Gastroesophageal sphincter (tissue), 3 donors: ENCODE results near the gene RBM12.

Experiments
- EP300 ChIP-seq: sonication (generic); formaldehyde crosslinking; IDR thresholded peaks from one replicate; pipeline ENCODE4 v1.6.1; 2017; ENCODE audit warnings: antibody characterized with exemption, mild to moderate bottlenecking
- POLR2A ChIP-seq, 2 donors: fragments of 450-650 bp; IDR thresholded peaks; one replicate each; pipeline ENCODE4 v1.6.1; 2017; ENCODE audit warnings: antibody characterized with exemption in 2 of 2, mild to moderate bottlenecking in 2 of 2, moderate library complexity in 1 of 2
- TF ChIP-seq, protein P1 (sequence below), 4 experiments: fragments of 200-600 bp in 2 of 4; fragments of 450-650 bp in 2 of 4; sonication (generic) in 1 of 4; IDR thresholded peaks; one replicate each; pipeline ENCODE4 v1.5.1; 2017 to 2019; ENCODE audit warnings: antibody characterized with exemption in 4 of 4, mild to moderate bottlenecking in 2 of 4, moderate library complexity in 2 of 4

DNA sequence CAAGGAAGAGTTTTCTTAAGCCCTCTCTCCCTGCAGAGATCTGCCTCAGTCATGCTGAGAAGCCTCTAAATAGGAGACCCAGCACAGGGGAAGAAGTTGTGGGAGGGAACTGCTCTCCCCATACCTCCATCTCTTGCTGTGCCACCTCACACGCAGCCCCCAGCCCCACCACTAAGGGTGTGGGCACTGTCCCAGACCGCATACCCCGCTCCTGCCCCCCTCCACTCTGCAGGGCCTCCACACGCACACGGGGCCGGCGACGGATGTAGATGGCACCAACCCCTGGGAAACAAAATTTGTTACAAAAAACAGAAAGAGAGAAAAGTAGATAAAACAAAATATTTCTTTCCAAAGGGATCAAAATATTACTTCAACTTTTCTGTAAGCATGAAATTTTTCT, 10.2 kb upstream of the RBM12 start:
- TF ChIP-seq, protein P1, sequence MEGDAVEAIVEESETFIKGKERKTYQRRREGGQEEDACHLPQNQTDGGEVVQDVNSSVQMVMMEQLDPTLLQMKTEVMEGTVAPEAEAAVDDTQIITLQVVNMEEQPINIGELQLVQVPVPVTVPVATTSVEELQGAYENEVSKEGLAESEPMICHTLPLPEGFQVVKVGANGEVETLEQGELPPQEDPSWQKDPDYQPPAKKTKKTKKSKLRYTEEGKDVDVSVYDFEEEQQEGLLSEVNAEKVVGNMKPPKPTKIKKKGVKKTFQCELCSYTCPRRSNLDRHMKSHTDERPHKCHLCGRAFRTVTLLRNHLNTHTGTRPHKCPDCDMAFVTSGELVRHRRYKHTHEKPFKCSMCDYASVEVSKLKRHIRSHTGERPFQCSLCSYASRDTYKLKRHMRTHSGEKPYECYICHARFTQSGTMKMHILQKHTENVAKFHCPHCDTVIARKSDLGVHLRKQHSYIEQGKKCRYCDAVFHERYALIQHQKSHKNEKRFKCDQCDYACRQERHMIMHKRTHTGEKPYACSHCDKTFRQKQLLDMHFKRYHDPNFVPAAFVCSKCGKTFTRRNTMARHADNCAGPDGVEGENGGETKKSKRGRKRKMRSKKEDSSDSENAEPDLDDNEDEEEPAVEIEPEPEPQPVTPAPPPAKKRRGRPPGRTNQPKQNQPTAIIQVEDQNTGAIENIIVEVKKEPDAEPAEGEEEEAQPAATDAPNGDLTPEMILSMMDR (IDR thresholded peaks at IDR 0.05) = no peak
- TF ChIP-seq POLR2A (IDR thresholded peaks at IDR 0.05) (no peak), EP300 (no peak)
